Measurements from ENCODE around the gene TMPRSS11E. TPM values are rescaled to one million over a fixed set of nuclear protein-coding genes. Genes with fewer than 3 reads are reported as not detected.

TMPRSS11E gene, protein sequence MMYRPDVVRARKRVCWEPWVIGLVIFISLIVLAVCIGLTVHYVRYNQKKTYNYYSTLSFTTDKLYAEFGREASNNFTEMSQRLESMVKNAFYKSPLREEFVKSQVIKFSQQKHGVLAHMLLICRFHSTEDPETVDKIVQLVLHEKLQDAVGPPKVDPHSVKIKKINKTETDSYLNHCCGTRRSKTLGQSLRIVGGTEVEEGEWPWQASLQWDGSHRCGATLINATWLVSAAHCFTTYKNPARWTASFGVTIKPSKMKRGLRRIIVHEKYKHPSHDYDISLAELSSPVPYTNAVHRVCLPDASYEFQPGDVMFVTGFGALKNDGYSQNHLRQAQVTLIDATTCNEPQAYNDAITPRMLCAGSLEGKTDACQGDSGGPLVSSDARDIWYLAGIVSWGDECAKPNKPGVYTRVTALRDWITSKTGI
- total RNA-seq (2021; ENCODE audit: unreplicated experiment) = not detected
- polyA plus RNA-seq (2012; ENCODE audit: insufficient read length) = not detected
- percentile 2 among the genes with signal in this experiment for Bru-seq, nascent RNA
- BruChase-seq, experiment 1, labeled RNA remaining after a 2-hour chase = not detected
- BruChase-seq, experiment 2, labeled RNA remaining after a 6-hour chase = not detected
- long read RNA-seq = 0 reads

DNA sequence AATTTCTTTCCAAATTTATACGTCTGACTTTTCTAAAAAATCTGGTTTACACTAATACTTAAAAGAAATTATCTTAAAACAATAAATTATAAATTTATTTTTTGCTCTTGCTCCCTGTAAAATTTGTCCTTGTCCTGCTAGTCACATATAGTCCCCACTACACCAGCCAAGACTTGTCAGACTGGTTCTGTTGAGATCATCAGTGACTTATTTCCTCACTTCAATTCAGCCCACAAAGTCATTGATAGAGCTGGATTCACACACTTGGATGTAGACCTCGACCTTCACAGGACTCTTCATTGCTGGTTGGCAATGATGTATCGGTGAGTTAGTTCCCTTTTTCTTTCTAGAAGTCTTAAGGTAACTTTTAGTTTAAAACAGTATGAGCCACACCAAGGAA lies at the start of gene TMPRSS11E:
Gene TMPRSS11E, plus strand, starts transcription at position 263 of the 400 bp plus-strand sequence. Its CDS starts 50 bp downstream, at position 313.
- no TSS peak for BruUV-seq (replicated peaks)
- in situ Hi-C loops (cut with HindIII; ENCODE audit: low pct_unique_long_range_greater_than_20kb, low sequenced_read_pairs) (no loop called here), intact Hi-C loops (cut with micrococcal nuclease; ENCODE audit: unreplicated experiment) (no loop called here)
- ChIA-PET POLR2A (no interaction called here), CTCF (no interaction called here)
- Histone ChIP-seq H3K4me3 (ENCODE audit: low read depth in 2 of 2, low read length in 2 of 2) (no peak within 1 kb of the TSS), H3K4me1 (ENCODE audit: control insufficient read depth, insufficient read depth, low read length) (no peaks in the 10 kb centered on the region), H3K36me3 (ENCODE audit: control insufficient read depth, insufficient read depth, low read length) (no peaks in the 10 kb centered on the region), H3K27ac (ENCODE audit: low read length) (no peak within 1 kb of the TSS), H3K9me3 (ENCODE audit: control insufficient read depth, insufficient read depth, low read depth, low read length) (no peaks in the 10 kb centered on the region), H3K27me3 (ENCODE audit: control insufficient read depth, insufficient read depth, low read length) (no peaks in the 10 kb centered on the region)
- ATAC-seq (no peak), DNase-seq (ENCODE audit: low read depth, low spot score) (no peak)
- no peak for TF ChIP-seq SIN3A (IDR thresholded peaks at IDR 0.05; ENCODE audit: borderline replicate concordance, insufficient read depth, low read depth, low read length)
- TF ChIP-seq, protein P1, sequence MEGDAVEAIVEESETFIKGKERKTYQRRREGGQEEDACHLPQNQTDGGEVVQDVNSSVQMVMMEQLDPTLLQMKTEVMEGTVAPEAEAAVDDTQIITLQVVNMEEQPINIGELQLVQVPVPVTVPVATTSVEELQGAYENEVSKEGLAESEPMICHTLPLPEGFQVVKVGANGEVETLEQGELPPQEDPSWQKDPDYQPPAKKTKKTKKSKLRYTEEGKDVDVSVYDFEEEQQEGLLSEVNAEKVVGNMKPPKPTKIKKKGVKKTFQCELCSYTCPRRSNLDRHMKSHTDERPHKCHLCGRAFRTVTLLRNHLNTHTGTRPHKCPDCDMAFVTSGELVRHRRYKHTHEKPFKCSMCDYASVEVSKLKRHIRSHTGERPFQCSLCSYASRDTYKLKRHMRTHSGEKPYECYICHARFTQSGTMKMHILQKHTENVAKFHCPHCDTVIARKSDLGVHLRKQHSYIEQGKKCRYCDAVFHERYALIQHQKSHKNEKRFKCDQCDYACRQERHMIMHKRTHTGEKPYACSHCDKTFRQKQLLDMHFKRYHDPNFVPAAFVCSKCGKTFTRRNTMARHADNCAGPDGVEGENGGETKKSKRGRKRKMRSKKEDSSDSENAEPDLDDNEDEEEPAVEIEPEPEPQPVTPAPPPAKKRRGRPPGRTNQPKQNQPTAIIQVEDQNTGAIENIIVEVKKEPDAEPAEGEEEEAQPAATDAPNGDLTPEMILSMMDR (IDR thresholded peaks at IDR 0.05) = no peak

DNA sequence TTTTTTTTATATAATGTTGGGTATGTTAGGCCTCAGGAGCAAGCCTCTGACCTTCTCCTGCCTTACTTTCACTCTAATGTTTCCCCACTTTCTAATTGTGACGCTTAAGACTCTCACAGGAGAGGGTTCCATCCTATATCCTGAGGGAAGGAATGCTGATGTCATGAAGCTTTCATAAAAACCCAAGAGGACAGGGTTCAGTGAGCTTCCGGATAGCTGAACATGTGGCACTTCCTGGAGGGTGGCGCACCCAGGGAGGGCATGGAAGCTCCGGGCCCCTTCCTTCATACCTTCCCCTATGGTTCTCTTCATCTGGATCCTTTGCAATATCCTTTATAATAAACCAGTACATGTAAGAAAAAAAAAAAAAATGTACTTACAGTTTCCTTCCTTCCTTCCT lies 48.0 kb upstream of the TMPRSS11E start:
- ATAC-seq (no peak), DNase-seq (ENCODE audit: low read depth, low spot score) (no peak)
- no peak overlapping the region for H3K27ac ChIP-seq (ENCODE audit: low read length)
- no peak overlapping the region for H3K4me3 ChIP-seq (ENCODE audit: low read depth in 2 of 2, low read length in 2 of 2)
- no peaks in the 10 kb centered on the region for H3K9me3 ChIP-seq (ENCODE audit: control insufficient read depth, insufficient read depth, low read depth, low read length)
- intact Hi-C loops (cut with micrococcal nuclease; ENCODE audit: unreplicated experiment) (no loop called here), in situ Hi-C loops (cut with HindIII; ENCODE audit: low pct_unique_long_range_greater_than_20kb, low sequenced_read_pairs) (no loop called here)
- H3K27me3 ChIP-seq (ENCODE audit: control insufficient read depth, insufficient read depth, low read length) = no peaks in the 10 kb centered on the region
- ChIA-PET POLR2A (no interaction called here), CTCF (no interaction called here)
- BruUV-seq (replicated peaks) = no TSS peak
- H3K4me1 ChIP-seq (ENCODE audit: control insufficient read depth, insufficient read depth, low read length) = no peaks in the 10 kb centered on the region
- no peaks in the 10 kb centered on the region for H3K36me3 ChIP-seq (ENCODE audit: control insufficient read depth, insufficient read depth, low read length)
- TF ChIP-seq TCF7L2 (IDR thresholded peaks at IDR 0.05; ENCODE audit: low read depth, low read length) (no peak), POLR2AphosphoS5 (IDR thresholded peaks at IDR 0.05; ENCODE audit: low read depth, low read length) (no peak), SIN3A (IDR thresholded peaks at IDR 0.05; ENCODE audit: borderline replicate concordance, insufficient read depth, low read depth, low read length) (no peak)
- TF ChIP-seq, protein P2, sequence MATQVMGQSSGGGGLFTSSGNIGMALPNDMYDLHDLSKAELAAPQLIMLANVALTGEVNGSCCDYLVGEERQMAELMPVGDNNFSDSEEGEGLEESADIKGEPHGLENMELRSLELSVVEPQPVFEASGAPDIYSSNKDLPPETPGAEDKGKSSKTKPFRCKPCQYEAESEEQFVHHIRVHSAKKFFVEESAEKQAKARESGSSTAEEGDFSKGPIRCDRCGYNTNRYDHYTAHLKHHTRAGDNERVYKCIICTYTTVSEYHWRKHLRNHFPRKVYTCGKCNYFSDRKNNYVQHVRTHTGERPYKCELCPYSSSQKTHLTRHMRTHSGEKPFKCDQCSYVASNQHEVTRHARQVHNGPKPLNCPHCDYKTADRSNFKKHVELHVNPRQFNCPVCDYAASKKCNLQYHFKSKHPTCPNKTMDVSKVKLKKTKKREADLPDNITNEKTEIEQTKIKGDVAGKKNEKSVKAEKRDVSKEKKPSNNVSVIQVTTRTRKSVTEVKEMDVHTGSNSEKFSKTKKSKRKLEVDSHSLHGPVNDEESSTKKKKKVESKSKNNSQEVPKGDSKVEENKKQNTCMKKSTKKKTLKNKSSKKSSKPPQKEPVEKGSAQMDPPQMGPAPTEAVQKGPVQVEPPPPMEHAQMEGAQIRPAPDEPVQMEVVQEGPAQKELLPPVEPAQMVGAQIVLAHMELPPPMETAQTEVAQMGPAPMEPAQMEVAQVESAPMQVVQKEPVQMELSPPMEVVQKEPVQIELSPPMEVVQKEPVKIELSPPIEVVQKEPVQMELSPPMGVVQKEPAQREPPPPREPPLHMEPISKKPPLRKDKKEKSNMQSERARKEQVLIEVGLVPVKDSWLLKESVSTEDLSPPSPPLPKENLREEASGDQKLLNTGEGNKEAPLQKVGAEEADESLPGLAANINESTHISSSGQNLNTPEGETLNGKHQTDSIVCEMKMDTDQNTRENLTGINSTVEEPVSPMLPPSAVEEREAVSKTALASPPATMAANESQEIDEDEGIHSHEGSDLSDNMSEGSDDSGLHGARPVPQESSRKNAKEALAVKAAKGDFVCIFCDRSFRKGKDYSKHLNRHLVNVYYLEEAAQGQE (IDR thresholded peaks at IDR 0.05; ENCODE audit: insufficient read depth in 1 of 2, low read depth in 2 of 2, low read length in 1 of 2) = no peak
- TF ChIP-seq, protein P1 (IDR thresholded peaks at IDR 0.05) = no peak
